Endothelial cell of umbilical vein (primary cell): ENCODE results near the gene CYP19A1.

Experiments used
- GATA2 ChIP-seq: IDR thresholded peaks from 2 replicates; pipeline ENCODE4 v1.7.0; 2011; ENCODE audit warnings: low read depth, mild to moderate bottlenecking, moderate library complexity, mixed read lengths, low read length; ENCODE audit not compliant: insufficient read length, insufficient read depth
- POLR2A ChIP-seq: IDR thresholded peaks from 2 replicates; pipeline ENCODE4 v1.6.1; 2012; ENCODE audit warnings: low read depth, mild to moderate bottlenecking, control low read depth, low read length
- POLR2AphosphoS5 ChIP-seq: IDR thresholded peaks from 2 replicates; pipeline ENCODE4 v1.6.1; 2012; ENCODE audit warnings: low read depth, mild to moderate bottlenecking, control low read depth, low read length, moderate library complexity; ENCODE audit not compliant: insufficient read depth
- TF ChIP-seq, protein P1 (sequence below), 2 donors: IDR thresholded peaks; 1 replicate in 1 of 2; 2 replicates in 1 of 2; pipeline ENCODE4 v1.5.1; 2011; ENCODE audit warnings: low read length in 2 of 2, mild to moderate bottlenecking in 2 of 2, moderate library complexity in 2 of 2, control low read depth in 1 of 2, inconsistent platforms in 1 of 2, low read depth in 1 of 2; ENCODE audit not compliant: insufficient read depth in 1 of 2; ENCODE audit errors: extremely low read depth in 1 of 2
- TF ChIP-seq, protein P2 (sequence below): IDR thresholded peaks from 2 replicates; pipeline ENCODE4 v1.6.1; 2011; ENCODE audit not compliant: insufficient read depth, insufficient read length

DNA sequence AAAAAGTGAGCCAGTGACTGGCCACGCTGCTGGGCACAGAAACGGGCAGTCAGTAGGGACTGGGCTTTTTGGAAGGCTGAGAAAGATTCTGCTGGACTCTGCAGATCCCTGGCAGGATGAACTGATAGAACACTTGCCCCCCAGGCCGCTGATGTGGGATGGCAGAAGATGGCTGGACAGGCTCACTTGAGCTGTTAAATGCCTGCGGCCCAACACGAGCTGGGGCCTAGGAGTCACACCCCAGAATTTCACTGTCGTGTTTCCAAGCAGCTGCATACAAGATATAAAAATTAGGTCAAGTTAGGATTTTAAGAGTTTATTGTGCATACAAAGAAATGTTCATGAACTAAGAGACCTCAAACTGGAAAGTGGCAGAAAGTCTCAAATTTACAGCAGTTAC is 29.9 kb upstream of the CYP19A1 start:
- TF ChIP-seq, protein P1, sequence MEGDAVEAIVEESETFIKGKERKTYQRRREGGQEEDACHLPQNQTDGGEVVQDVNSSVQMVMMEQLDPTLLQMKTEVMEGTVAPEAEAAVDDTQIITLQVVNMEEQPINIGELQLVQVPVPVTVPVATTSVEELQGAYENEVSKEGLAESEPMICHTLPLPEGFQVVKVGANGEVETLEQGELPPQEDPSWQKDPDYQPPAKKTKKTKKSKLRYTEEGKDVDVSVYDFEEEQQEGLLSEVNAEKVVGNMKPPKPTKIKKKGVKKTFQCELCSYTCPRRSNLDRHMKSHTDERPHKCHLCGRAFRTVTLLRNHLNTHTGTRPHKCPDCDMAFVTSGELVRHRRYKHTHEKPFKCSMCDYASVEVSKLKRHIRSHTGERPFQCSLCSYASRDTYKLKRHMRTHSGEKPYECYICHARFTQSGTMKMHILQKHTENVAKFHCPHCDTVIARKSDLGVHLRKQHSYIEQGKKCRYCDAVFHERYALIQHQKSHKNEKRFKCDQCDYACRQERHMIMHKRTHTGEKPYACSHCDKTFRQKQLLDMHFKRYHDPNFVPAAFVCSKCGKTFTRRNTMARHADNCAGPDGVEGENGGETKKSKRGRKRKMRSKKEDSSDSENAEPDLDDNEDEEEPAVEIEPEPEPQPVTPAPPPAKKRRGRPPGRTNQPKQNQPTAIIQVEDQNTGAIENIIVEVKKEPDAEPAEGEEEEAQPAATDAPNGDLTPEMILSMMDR (IDR thresholded peaks at IDR 0.05; ENCODE audit: extremely low read depth in 1 of 2, insufficient read depth in 1 of 2, low read depth in 1 of 2, low read length in 2 of 2) = no peak
- no peak for TF ChIP-seq GATA2
- TF ChIP-seq POLR2A = no peak
- TF ChIP-seq, protein P2, sequence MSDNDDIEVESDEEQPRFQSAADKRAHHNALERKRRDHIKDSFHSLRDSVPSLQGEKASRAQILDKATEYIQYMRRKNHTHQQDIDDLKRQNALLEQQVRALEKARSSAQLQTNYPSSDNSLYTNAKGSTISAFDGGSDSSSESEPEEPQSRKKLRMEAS = no peak
- TF ChIP-seq POLR2AphosphoS5 = no peak
